ENCODE measurements around the gene CBR1. TPM values are rescaled to one million over a fixed set of nuclear protein-coding genes. Genes with fewer than 3 reads are reported as not detected.

Gene CBR1
- total and polyA plus RNA-seq, 9 of the 15 experiments (the other 6 are each of a cell fraction or from before 2014, with no cell fraction given), result 2.5 to 33.8 (median 15.1) TPM

DNA sequence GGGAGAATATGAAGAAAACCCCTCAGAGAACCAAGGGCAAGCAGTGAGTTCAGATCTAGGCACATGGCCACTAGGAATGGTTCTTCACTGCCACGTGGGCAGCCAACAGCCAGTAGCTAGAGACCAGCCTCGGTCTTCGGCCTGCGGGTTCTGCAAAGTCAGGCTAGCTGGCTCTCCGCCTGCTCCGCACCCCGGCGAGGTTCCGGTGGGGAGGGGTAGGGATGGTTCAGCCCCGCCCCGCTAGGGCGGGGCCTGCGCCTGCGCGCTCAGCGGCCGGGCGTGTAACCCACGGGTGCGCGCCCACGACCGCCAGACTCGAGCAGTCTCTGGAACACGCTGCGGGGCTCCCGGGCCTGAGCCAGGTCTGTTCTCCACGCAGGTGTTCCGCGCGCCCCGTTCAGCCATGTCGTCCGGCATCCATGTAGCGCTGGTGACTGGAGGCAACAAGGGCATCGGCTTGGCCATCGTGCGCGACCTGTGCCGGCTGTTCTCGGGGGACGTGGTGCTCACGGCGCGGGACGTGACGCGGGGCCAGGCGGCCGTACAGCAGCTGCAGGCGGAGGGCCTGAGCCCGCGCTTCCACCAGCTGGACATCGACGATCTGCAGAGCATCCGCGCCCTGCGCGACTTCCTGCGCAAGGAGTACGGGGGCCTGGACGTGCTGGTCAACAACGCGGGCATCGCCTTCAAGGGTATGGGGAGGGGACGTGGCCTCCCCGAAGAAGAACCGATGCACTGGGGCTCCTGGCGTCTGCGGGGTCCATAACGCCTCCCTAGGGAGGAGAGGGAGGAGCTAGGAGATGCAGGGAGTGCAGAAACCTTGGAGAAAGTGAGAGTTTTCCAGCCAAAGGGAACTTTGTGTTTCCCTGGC is at the start of gene CBR1 (continued):
- TF ChIP-seq SP1 (CRISPR knock-in tag; IDR thresholded peaks at IDR 0.05), result no peak
- TF ChIP-seq, protein P1, sequence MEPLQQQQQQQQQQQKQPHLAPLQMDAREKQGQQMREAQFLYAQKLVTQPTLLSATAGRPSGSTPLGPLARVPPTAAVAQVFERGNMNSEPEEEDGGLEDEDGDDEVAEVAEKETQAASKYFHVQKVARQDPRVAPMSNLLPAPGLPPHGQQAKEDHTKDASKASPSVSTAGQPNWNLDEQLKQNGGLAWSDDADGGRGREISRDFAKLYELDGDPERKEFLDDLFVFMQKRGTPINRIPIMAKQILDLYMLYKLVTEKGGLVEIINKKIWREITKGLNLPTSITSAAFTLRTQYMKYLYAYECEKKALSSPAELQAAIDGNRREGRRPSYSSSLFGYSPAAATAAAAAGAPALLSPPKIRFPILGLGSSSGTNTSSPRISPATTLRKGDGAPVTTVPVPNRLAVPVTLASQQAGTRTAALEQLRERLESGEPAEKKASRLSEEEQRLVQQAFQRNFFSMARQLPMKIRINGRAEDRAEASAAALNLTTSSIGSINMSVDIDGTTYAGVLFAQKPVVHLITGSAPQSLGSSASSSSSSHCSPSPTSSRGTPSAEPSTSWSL (CRISPR knock-in tag; IDR thresholded peaks at IDR 0.05; ENCODE audit: borderline replicate concordance), result no peak
- TF ChIP-seq MYC (IDR thresholded peaks at IDR 0.05; ENCODE audit: low read depth, low read length), result peak; percentile 51; the same call in 1 of the 2 replicates
- TF ChIP-seq MYC (CRISPR knock-in tag; IDR thresholded peaks at IDR 0.05; ENCODE audit: borderline replicate concordance, low read depth), result 0 out of 2 replicates have a peak, but pooled peaks have one; percentile 26
- no peak for TF ChIP-seq ZNF586 (CRISPR knock-in tag; conservative IDR thresholded peaks at IDR 0.05)
- peak; percentile 57 for TF ChIP-seq PCBP1 (IDR thresholded peaks at IDR 0.05; ENCODE audit: low read depth, low read length, poor library complexity, severe bottlenecking)
- peak; percentile 78 for TF ChIP-seq NFE2 (IDR thresholded peaks at IDR 0.05; ENCODE audit: low read depth)
- no peak for TF ChIP-seq NR2C1 (IDR thresholded peaks at IDR 0.05)
- no peak for TF ChIP-seq NR2C1 (tag; IDR thresholded peaks at IDR 0.05)
- TF ChIP-seq CBFA2T2 (conservative IDR thresholded peaks at IDR 0.05), result 0 out of 2 replicates have a peak, but pooled peaks have one; percentile 5
- TF ChIP-seq ZNF146 (CRISPR knock-in tag; IDR thresholded peaks at IDR 0.05; ENCODE audit: unreplicated experiment), result peak; percentile 26
- TF ChIP-seq MAFG (tag; conservative IDR thresholded peaks at IDR 0.05), result 0 out of 2 replicates have a peak, but pooled peaks have one; percentile 19
- TF ChIP-seq, protein P2, sequence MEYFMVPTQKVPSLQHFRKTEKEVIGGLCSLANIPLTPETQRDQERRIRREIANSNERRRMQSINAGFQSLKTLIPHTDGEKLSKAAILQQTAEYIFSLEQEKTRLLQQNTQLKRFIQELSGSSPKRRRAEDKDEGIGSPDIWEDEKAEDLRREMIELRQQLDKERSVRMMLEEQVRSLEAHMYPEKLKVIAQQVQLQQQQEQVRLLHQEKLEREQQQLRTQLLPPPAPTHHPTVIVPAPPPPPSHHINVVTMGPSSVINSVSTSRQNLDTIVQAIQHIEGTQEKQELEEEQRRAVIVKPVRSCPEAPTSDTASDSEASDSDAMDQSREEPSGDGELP (CRISPR knock-in tag; IDR thresholded peaks at IDR 0.05; ENCODE audit: borderline replicate concordance), result peak; percentile 74; the same call in 1 of the 2 replicates
- no peak for TF ChIP-seq ZNF124 (CRISPR knock-in tag; IDR thresholded peaks at IDR 0.05)
- peak; percentile 11; the same call in 1 of the 2 replicates for TF ChIP-seq CTBP1 (IDR thresholded peaks at IDR 0.05; ENCODE audit: borderline replicate concordance)
- no peak for TF ChIP-seq U2AF1 (optimal IDR thresholded peaks at IDR 0.05; ENCODE audit: low read depth, low read length)
- TF ChIP-seq MEIS2 (IDR thresholded peaks at IDR 0.05; ENCODE audit: partially characterized antibody), result peak; percentile 21
- TF ChIP-seq NFIC (IDR thresholded peaks at IDR 0.05), result peak; percentile 91
- no peak for TF ChIP-seq PTBP1 (IDR thresholded peaks at IDR 0.05; ENCODE audit: low read depth, low read length)
- no peak for TF ChIP-seq ZNF253 (CRISPR knock-in tag; conservative IDR thresholded peaks at IDR 0.05)
- TF ChIP-seq, protein P3, sequence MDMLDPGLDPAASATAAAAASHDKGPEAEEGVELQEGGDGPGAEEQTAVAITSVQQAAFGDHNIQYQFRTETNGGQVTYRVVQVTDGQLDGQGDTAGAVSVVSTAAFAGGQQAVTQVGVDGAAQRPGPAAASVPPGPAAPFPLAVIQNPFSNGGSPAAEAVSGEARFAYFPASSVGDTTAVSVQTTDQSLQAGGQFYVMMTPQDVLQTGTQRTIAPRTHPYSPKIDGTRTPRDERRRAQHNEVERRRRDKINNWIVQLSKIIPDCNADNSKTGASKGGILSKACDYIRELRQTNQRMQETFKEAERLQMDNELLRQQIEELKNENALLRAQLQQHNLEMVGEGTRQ (CRISPR knock-in tag; IDR thresholded peaks at IDR 0.05), result peak; percentile 94
- TF ChIP-seq ZNF316 (IDR thresholded peaks at IDR 0.05), result peak; percentile 51; the same call in 1 of the 2 replicates
- TF ChIP-seq RAD51 (IDR thresholded peaks at IDR 0.05; ENCODE audit: borderline replicate concordance, low read depth), result peak; percentile 83
- TF ChIP-seq CREB1 (IDR thresholded peaks at IDR 0.05), result no peak
- TF ChIP-seq CREB1 (CRISPR knock-in tag; IDR thresholded peaks at IDR 0.05), result peak; percentile 44
- TF ChIP-seq HNRNPLL (IDR thresholded peaks at IDR 0.05; ENCODE audit: low read depth, low read length, poor library complexity, severe bottlenecking), result peak; percentile 21

Measured in K562 (cell line).